Activated T-cell treated with anti-CD3 and anti-CD28 coated beads for 4 hours (primary cell): ENCODE data around the gene DNAAF1.

Experiments
- DNase-seq: peaks from one replicate; pipeline ENCODE4 v3.0.0-alpha.2; 2020

DNAAF1 gene

GRCh38 chr16:84124257-84125073 lies 20.6 kb upstream of the DNAAF1 start:
- no peak for DNase-seq

- DNase-seq = no peak
Measured at GRCh38 chr16:84131117-84131516, 14.0 kb upstream of the DNAAF1 start.

- DNase-seq = no peak
Measured at GRCh38 chr16:84132527-84133285, 12.4 kb upstream of the DNAAF1 start.

- DNase-seq = no peak
Measured at GRCh38 chr16:84136331-84137125, 8.6 kb upstream of the DNAAF1 start.

GRCh38 chr16:84137287-84137686 lies 7.8 kb upstream of the DNAAF1 start:
- DNase-seq = no peak

- DNase-seq = no peak
Measured at GRCh38 chr16:84137769-84138357, 7.2 kb upstream of the DNAAF1 start.

GRCh38 chr16:84138500-84138823 lies 6.6 kb upstream of the DNAAF1 start:
- no peak for DNase-seq

GRCh38 chr16:84138824-84139627 lies 6.1 kb upstream of the DNAAF1 start:
- no peak for DNase-seq

- DNase-seq = no peak
Measured at GRCh38 chr16:84139628-84140258, 5.4 kb upstream of the DNAAF1 start.

- no peak for DNase-seq
Measured at GRCh38 chr16:84141143-84141670, 3.9 kb upstream of the DNAAF1 start.

- no peak for DNase-seq
Measured at GRCh38 chr16:84143081-84143480, 2.0 kb upstream of the DNAAF1 start.

GRCh38 chr16:84143784-84144199 lies 1.3 kb upstream of the DNAAF1 start:
- no peak for DNase-seq

GRCh38 chr16:84144209-84144858 lies 774 bp upstream of the DNAAF1 start:
- peak; percentile 10 for DNase-seq

- DNase-seq = no peak
Measured at GRCh38 chr16:84150926-84151325, 5.8 kb downstream of the DNAAF1 start.

- DNase-seq = no peak
Measured at GRCh38 chr16:84153660-84154214, 8.6 kb downstream of the DNAAF1 start.

- no peak for DNase-seq
Measured at GRCh38 chr16:84155226-84155625, 10.1 kb downstream of the DNAAF1 start.

GRCh38 chr16:84155771-84156170 lies 10.7 kb downstream of the DNAAF1 start:
- no peak for DNase-seq

- DNase-seq = no peak
Measured at GRCh38 chr16:84156342-84156784, 11.3 kb downstream of the DNAAF1 start.

GRCh38 chr16:84159007-84159406 lies 13.9 kb downstream of the DNAAF1 start:
- no peak for DNase-seq

- no peak for DNase-seq
Measured at GRCh38 chr16:84159800-84160199, 14.7 kb downstream of the DNAAF1 start.

GRCh38 chr16:84161037-84161436 lies 15.9 kb downstream of the DNAAF1 start:
- no peak for DNase-seq
